SK-N-SH (cell line): Measurements from ENCODE around the gene P2RY12. TPM values are rescaled to one million over a fixed set of nuclear protein-coding genes. Genes with fewer than 3 reads are reported as not detected.

Source experiments
- CTCF ChIA-PET: fragments of 300-600, 350-600 bp; formaldehyde crosslinking; extraction: SDS; loops from one replicate; lab custom pipeline; 2021; lab: Yijun Ruan, JAX
- POLR2A ChIA-PET: fragments of 350-600 bp; sonication (Branson Sonifier 250); formaldehyde crosslinking; extraction: SDS; loops from one replicate; lab custom pipeline; 2020; ENCODE audit warnings: antibody characterized with exemption, inconsistent platforms; lab: Yijun Ruan, JAX
- DNase-seq: peaks from one replicate; pipeline ENCODE4 v3.0.0; 2012
- H2AFZ ChIP-seq: fragments of 200-600 bp; sonication (generic); 2 replicates; pipeline ENCODE4 v1.8.1; 2016; ENCODE audit warnings: antibody characterized with exemption, mild to moderate bottlenecking, low read depth
- H3F3A ChIP-seq: fragments of 200-600 bp; sonication (generic); replicated peaks from 2 replicates; pipeline ENCODE3; 2016; ENCODE audit warnings: antibody characterized with exemption, mild to moderate bottlenecking; ENCODE audit not compliant: insufficient read depth
- H3K27ac ChIP-seq, 2 experiments: fragments of 200-500 bp in 1 of 2; fragments of 200-600 bp in 1 of 2; sonication (Bioruptor generic) in 1 of 2; sonication (generic), shearing (Covaris generic) in 1 of 2; 2 replicates each; pipeline versions ENCODE4 v1.5.1 to v1.6.1; 2014 to 2016; ENCODE audit warnings: low read depth in 2 of 2, inconsistent platforms in 1 of 2, low read length in 1 of 2, mild to moderate bottlenecking in 1 of 2, mixed read lengths in 1 of 2
- H3K27me3 ChIP-seq: fragments of 200-600 bp; sonication (generic), shearing (Covaris generic); 2 replicates; pipeline ENCODE4 v1.6.1; 2016; ENCODE audit warnings: mixed run types; ENCODE audit not compliant: insufficient read depth
- H3K36me3 ChIP-seq, 2 experiments: fragments of 200-500 bp in 1 of 2; fragments of 200-600 bp in 1 of 2; sonication (Bioruptor generic) in 1 of 2; sonication (generic) in 1 of 2; replicated peaks in 1 of 2; 2 replicates each; pipeline versions ENCODE3 to v1.5.1; 2014 to 2016; ENCODE audit warnings: low read length in 1 of 2, mild to moderate bottlenecking in 1 of 2; ENCODE audit not compliant: insufficient read depth in 2 of 2, control insufficient read depth in 1 of 2
- H3K4me1 ChIP-seq, 2 experiments: fragments of 200-500 bp in 1 of 2; fragments of 200-600 bp in 1 of 2; sonication (Bioruptor generic) in 1 of 2; sonication (generic), shearing (Covaris generic) in 1 of 2; 2 replicates each; pipeline versions ENCODE4 v1.5.1 to v1.6.1; 2014 to 2016; ENCODE audit warnings: low read depth in 1 of 2, low read length in 1 of 2, mixed run types in 1 of 2; ENCODE audit not compliant: insufficient read depth in 2 of 2, control insufficient read depth in 1 of 2
- H3K4me2 ChIP-seq: fragments of 200-600 bp; sonication (generic), shearing (Covaris generic); 2 replicates; pipeline ENCODE4 v1.6.1; 2017; ENCODE audit warnings: mixed run types
- H3K4me3 ChIP-seq, 2 experiments: fragments of 200-500 bp in 1 of 2; fragments of 200-600 bp in 1 of 2; sonication (Bioruptor generic) in 1 of 2; sonication (generic), shearing (Covaris generic) in 1 of 2; 2 replicates each; pipeline versions ENCODE4 v1.5.1 to v1.8.1; 2014 to 2016; ENCODE audit warnings: low read depth in 2 of 2, inconsistent platforms in 1 of 2, low read length in 1 of 2, mild to moderate bottlenecking in 1 of 2, mixed read lengths in 1 of 2, moderate library complexity in 1 of 2
- H3K79me2 ChIP-seq: fragments of 200-600 bp; sonication (generic); 2 replicates; pipeline ENCODE4 v1.8.1; 2017; ENCODE audit warnings: mild to moderate bottlenecking; ENCODE audit not compliant: insufficient read depth
- H3K9ac ChIP-seq: fragments of 200-600 bp; sonication (generic); 2 replicates; pipeline ENCODE4 v1.6.1; 2017; ENCODE audit warnings: mixed run types
- H3K9me2 ChIP-seq: fragments of 200-600 bp; sonication (generic); 2 replicates; pipeline ENCODE4 v1.6.1; 2017; ENCODE audit warnings: mixed run types
- H3K9me3 ChIP-seq: fragments of 200-600 bp; sonication (generic); 2 replicates; pipeline ENCODE4 v1.6.1; 2017; ENCODE audit warnings: mixed run types, mild to moderate bottlenecking, moderate library complexity
- H4K20me1 ChIP-seq: fragments of 200-600 bp; sonication (generic); 2 replicates; pipeline ENCODE4 v1.6.1; 2017; ENCODE audit warnings: mild to moderate bottlenecking, mixed run types; ENCODE audit not compliant: insufficient read depth
- CHD2 ChIP-seq: fragments of 150-350 bp; IDR thresholded peaks from 2 replicates; pipeline ENCODE4 v1.6.1; 2018; ENCODE audit warnings: low read length; ENCODE audit not compliant: partially characterized antibody
- EP300 ChIP-seq, 2 experiments: IDR thresholded peaks; 2 replicates each; pipeline versions ENCODE4 v1.4.0 to v1.6.1; 2012; ENCODE audit warnings: borderline replicate concordance in 1 of 2, low read depth in 1 of 2, low read length in 1 of 2
- FOSL2 ChIP-seq: IDR thresholded peaks from 2 replicates; pipeline ENCODE4 v1.4.0; 2012; ENCODE audit warnings: low read depth, mild to moderate bottlenecking, moderate library complexity, borderline replicate concordance
- FOXM1 ChIP-seq: IDR thresholded peaks from 2 replicates; pipeline ENCODE4 v1.4.0; 2012; ENCODE audit warnings: low read depth, mild to moderate bottlenecking
- GABPA ChIP-seq: IDR thresholded peaks from 2 replicates; pipeline ENCODE4 v1.4.0; 2012; ENCODE audit warnings: low read depth, mild to moderate bottlenecking
- JUND ChIP-seq: IDR thresholded peaks from 2 replicates; pipeline ENCODE4 v1.4.0; 2012
- MAX ChIP-seq: IDR thresholded peaks from 2 replicates; pipeline ENCODE4 v1.4.0; 2012; ENCODE audit warnings: low read depth
- RFX5 ChIP-seq: IDR thresholded peaks from 2 replicates; pipeline ENCODE4 v1.6.1; 2012; ENCODE audit warnings: mild to moderate bottlenecking, improper control_type of control experiment, low read length
- RXRA ChIP-seq: IDR thresholded peaks from 2 replicates; pipeline ENCODE4 v1.4.0; 2012; ENCODE audit warnings: low read depth, mild to moderate bottlenecking, borderline replicate concordance
- TCF12 ChIP-seq: IDR thresholded peaks from 2 replicates; pipeline ENCODE4 v1.4.0; 2012
- TEAD4 ChIP-seq: IDR thresholded peaks from 2 replicates; pipeline ENCODE4 v1.4.0; 2012; ENCODE audit warnings: mild to moderate bottlenecking, borderline replicate concordance; ENCODE audit not compliant: insufficient read depth
- WGBS: methylation state at CpG from one replicate; pipeline ENCODE4 v1.1.6; 2017; ENCODE audit warnings: low lambda C conversion rate; 5-methylcytosine and 5-hydroxymethylcytosine counted together
- polyA plus RNA-seq, 3 experiments: library from polyadenylated mRNA; depleted of rRNA; stranded (reverse); fragments of >200 nt; gene quantifications; 2 replicates each; pipeline ENCODE4 v1.2.3, GENCODE V29; 2012
- TF ChIP-seq, protein P1 (sequence below): fragments of 150-350 bp; IDR thresholded peaks from 2 replicates; pipeline ENCODE4 v1.6.1; 2017; ENCODE audit warnings: antibody characterized with exemption, low read length, low read depth, borderline replicate concordance
- TF ChIP-seq, protein P2 (sequence below): IDR thresholded peaks from 2 replicates; pipeline ENCODE4 v1.4.0; 2012; ENCODE audit warnings: low read depth, borderline replicate concordance
- TF ChIP-seq, protein P3 (sequence below): fragments of 200-600 bp; sonication (generic); IDR thresholded peaks from 2 replicates; pipeline ENCODE4 v1.6.1; 2017; ENCODE audit warnings: antibody characterized with exemption, mild to moderate bottlenecking, moderate library complexity
- TF ChIP-seq, protein P4 (sequence below): IDR thresholded peaks from 2 replicates; pipeline ENCODE4; 2012

Gene P2RY12
- polyA plus RNA-seq, 1 of the 3 experiments (the other 2 are of a cell fraction), result not detected

DNA sequence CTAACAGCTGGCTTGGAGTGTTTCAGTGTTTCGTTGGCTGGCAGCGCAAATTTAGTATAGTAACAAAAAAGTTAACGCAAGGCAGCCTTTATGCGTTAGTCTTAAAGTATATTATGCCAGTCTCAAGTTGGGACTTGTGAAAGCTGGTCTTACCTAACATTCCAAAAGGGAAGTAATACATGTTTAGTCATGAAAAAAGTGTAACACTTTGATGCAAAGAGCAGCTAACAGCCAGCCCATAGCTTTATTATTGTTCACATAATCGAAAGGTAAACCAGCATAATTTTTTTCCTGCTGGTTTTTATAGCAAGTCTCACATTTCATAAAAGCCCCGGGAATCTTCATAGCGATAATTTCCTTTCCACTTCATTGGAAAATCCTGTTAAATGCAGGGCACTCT lies 65.6 kb downstream of the P2RY12 start:
- Histone ChIP-seq H3K79me2 (no peaks in the 10 kb centered on the region), H2AFZ (no peak overlapping the region), H3K9ac (no peak overlapping the region; the same call in 1 of the 2 replicates), H3K4me2 (no peak overlapping the region), H3K4me3 (no peak overlapping the region)
- DNase-seq, result no peak
- no peak for TF ChIP-seq FOSL2
- no peak for TF ChIP-seq TCF12
- TF ChIP-seq, all 33 proteins: peak for 0
- peak overlapping the region; percentile 43 to 57; a peak in 3 of 4 replicates for H3K27ac ChIP-seq
- H3F3A ChIP-seq, result no peaks in the 10 kb centered on the region
- H4K20me1 ChIP-seq, result no peaks in the 10 kb centered on the region
- ChIA-PET CTCF (interaction anchor here (1.3 kb wide), 1 partner anchor 14 kb away, joined by 4 read pairs; no protein-coding TSS in a partner anchor), POLR2A (no interaction called here)
- 84% methylated on average over 7 of the region's 7 CpGs for WGBS
- H3K4me1 ChIP-seq, result peaks cover 0 to 27% of the 10 kb centered on the region in 2 experiments; a peak in 3 of 4 replicates
- H3K36me3 ChIP-seq, result no peaks in the 10 kb centered on the region
- H3K9me3 ChIP-seq, result no peaks in the 10 kb centered on the region; the same call in 1 of the 2 replicates
- H3K9me2 ChIP-seq, result no peaks in the 10 kb centered on the region
- H3K27me3 ChIP-seq, result no peaks in the 10 kb centered on the region; the same call in 1 of the 2 replicates

- H3K27me3 ChIP-seq, result no peaks in the 10 kb centered on the region; the same call in 1 of the 2 replicates
- H4K20me1 ChIP-seq, result no peaks in the 10 kb centered on the region
- ChIA-PET POLR2A (no interaction called here), CTCF (interaction anchor here (1.3 kb wide), 1 partner anchor 13 kb away, joined by 4 read pairs; no protein-coding TSS in a partner anchor)
- DNase-seq, result no peak
- no peak overlapping the region for H2AFZ ChIP-seq
- H3K4me3 ChIP-seq, result no peak overlapping the region
- no peaks in the 10 kb centered on the region for H3K9me2 ChIP-seq
- H3F3A ChIP-seq, result no peaks in the 10 kb centered on the region
- no peak overlapping the region for H3K4me2 ChIP-seq
- no peaks in the 10 kb centered on the region for H3K79me2 ChIP-seq
- H3K27ac ChIP-seq, result peak overlapping the region; percentile 6 to 57; a peak in 3 of 4 replicates
- TF ChIP-seq TCF12 (peak; percentile 64), GABPA (no peak), EP300 (IDR thresholded peaks at IDR 0.05; ENCODE audit: borderline replicate concordance in 1 of 2, low read depth in 1 of 2, low read length in 1 of 2) (peak in 1 of 2 experiments; percentile 49; a peak in 1 of 4 replicates), TEAD4 (0 out of 2 replicates have a peak, but pooled peaks have one; percentile 34), JUND (peak; percentile 86), RFX5 (no peak), MAX (no peak), RXRA (peak; percentile 87; the same call in 1 of the 2 replicates), FOSL2 (peak; percentile 50; the same call in 1 of the 2 replicates), CHD2 (no peak), FOXM1 (no peak)
- TF ChIP-seq, protein P1, sequence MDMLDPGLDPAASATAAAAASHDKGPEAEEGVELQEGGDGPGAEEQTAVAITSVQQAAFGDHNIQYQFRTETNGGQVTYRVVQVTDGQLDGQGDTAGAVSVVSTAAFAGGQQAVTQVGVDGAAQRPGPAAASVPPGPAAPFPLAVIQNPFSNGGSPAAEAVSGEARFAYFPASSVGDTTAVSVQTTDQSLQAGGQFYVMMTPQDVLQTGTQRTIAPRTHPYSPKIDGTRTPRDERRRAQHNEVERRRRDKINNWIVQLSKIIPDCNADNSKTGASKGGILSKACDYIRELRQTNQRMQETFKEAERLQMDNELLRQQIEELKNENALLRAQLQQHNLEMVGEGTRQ, result no peak
- TF ChIP-seq, protein P2, sequence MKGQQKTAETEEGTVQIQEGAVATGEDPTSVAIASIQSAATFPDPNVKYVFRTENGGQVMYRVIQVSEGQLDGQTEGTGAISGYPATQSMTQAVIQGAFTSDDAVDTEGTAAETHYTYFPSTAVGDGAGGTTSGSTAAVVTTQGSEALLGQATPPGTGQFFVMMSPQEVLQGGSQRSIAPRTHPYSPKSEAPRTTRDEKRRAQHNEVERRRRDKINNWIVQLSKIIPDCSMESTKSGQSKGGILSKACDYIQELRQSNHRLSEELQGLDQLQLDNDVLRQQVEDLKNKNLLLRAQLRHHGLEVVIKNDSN, result no peak
- TF ChIP-seq, protein P3, sequence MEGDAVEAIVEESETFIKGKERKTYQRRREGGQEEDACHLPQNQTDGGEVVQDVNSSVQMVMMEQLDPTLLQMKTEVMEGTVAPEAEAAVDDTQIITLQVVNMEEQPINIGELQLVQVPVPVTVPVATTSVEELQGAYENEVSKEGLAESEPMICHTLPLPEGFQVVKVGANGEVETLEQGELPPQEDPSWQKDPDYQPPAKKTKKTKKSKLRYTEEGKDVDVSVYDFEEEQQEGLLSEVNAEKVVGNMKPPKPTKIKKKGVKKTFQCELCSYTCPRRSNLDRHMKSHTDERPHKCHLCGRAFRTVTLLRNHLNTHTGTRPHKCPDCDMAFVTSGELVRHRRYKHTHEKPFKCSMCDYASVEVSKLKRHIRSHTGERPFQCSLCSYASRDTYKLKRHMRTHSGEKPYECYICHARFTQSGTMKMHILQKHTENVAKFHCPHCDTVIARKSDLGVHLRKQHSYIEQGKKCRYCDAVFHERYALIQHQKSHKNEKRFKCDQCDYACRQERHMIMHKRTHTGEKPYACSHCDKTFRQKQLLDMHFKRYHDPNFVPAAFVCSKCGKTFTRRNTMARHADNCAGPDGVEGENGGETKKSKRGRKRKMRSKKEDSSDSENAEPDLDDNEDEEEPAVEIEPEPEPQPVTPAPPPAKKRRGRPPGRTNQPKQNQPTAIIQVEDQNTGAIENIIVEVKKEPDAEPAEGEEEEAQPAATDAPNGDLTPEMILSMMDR, result no peak
- TF ChIP-seq, protein P4, sequence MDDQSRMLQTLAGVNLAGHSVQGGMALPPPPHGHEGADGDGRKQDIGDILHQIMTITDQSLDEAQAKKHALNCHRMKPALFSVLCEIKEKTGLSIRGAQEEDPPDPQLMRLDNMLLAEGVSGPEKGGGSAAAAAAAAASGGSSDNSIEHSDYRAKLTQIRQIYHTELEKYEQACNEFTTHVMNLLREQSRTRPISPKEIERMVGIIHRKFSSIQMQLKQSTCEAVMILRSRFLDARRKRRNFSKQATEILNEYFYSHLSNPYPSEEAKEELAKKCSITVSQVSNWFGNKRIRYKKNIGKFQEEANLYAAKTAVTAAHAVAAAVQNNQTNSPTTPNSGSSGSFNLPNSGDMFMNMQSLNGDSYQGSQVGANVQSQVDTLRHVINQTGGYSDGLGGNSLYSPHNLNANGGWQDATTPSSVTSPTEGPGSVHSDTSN, result peak; percentile 86
- H3K36me3 ChIP-seq, result no peaks in the 10 kb centered on the region
- peaks cover 0 to 27% of the 10 kb centered on the region in 2 experiments; a peak in 3 of 4 replicates for H3K4me1 ChIP-seq
- H3K9me3 ChIP-seq, result no peaks in the 10 kb centered on the region; the same call in 1 of the 2 replicates
- no peak overlapping the region for H3K9ac ChIP-seq
Observed at GRCh38 chr3:151318313-151318712, 66.2 kb downstream of the P2RY12 start.
